MM.1S (cell line): ENCODE data around the gene SEPTIN5.

Experiments used
- DNase-seq: peaks from one replicate; pipeline ENCODE4 v3.0.0-alpha.2; 2015
- H2AFZ ChIP-seq: fragments of 300-600 bp; sonication (generic); 2 replicates; pipeline ENCODE4 v1.6.0; 2016; ENCODE audit warnings: antibody characterized with exemption, low read length
- H3F3A ChIP-seq: fragments of 300-600 bp; sonication (generic); 2 replicates; pipeline ENCODE4 v1.6.1; 2016; ENCODE audit warnings: mild to moderate bottlenecking, antibody characterized with exemption, low read length, moderate library complexity, mixed read lengths; ENCODE audit not compliant: insufficient read depth
- H3K27ac ChIP-seq: fragments of 300-600 bp; sonication (generic); 2 replicates; pipeline ENCODE4 v1.5.1; 2016; ENCODE audit warnings: mild to moderate bottlenecking, low read length
- H3K27me3 ChIP-seq: fragments of 300-600 bp; sonication (generic); replicated peaks from 2 replicates; pipeline ENCODE4 v1.6.0; 2016; ENCODE audit warnings: low read length; ENCODE audit not compliant: insufficient read depth
- H3K36me3 ChIP-seq: fragments of 300-600 bp; sonication (generic); replicated peaks from 2 replicates; pipeline ENCODE4 v1.6.1; 2016; ENCODE audit warnings: mild to moderate bottlenecking, low read length, mixed read lengths; ENCODE audit not compliant: insufficient read depth
- H3K4me1 ChIP-seq: fragments of 300-600 bp; sonication (generic); 2 replicates; pipeline ENCODE4 v1.6.1; 2016; ENCODE audit warnings: low read length, mixed read lengths
- H3K4me2 ChIP-seq: fragments of 300-600 bp; sonication (generic); 2 replicates; pipeline ENCODE4 v1.6.0; 2016; ENCODE audit warnings: low read depth, low read length
- H3K4me3 ChIP-seq: fragments of 300-600 bp; sonication (generic); 2 replicates; pipeline ENCODE4 v1.5.1; 2016; ENCODE audit warnings: low read length, mixed read lengths
- H3K79me2 ChIP-seq: fragments of 300-600 bp; sonication (generic); 2 replicates; pipeline ENCODE4 v1.6.1; 2016; ENCODE audit warnings: mixed run types, low read length, mixed read lengths
- H3K9ac ChIP-seq: fragments of 300-600 bp; sonication (generic); 2 replicates; pipeline ENCODE4 v1.6.1; 2016; ENCODE audit warnings: low read length, mixed read lengths
- H3K9me2 ChIP-seq: fragments of 300-600 bp; sonication (generic); replicated peaks from 2 replicates; pipeline ENCODE4 v1.6.1; 2016; ENCODE audit warnings: mild to moderate bottlenecking, low read length, mixed read lengths; ENCODE audit not compliant: insufficient read depth
- H3K9me3 ChIP-seq: fragments of 300-600 bp; sonication (generic); replicated peaks from 2 replicates; pipeline ENCODE4 v1.6.1; 2016; ENCODE audit warnings: mild to moderate bottlenecking, low read length, mixed read lengths; ENCODE audit not compliant: insufficient read depth
- H4K20me1 ChIP-seq: fragments of 300-600 bp; sonication (generic); 2 replicates; pipeline ENCODE4 v1.6.1; 2016; ENCODE audit warnings: mild to moderate bottlenecking, low read length, moderate library complexity, mixed read lengths; ENCODE audit not compliant: insufficient read depth
- EZH2 ChIP-seq: fragments of 300-600 bp; sonication (generic); optimal IDR thresholded peaks from 2 replicates; pipeline ENCODE3; 2017; ENCODE audit warnings: low read depth, mild to moderate bottlenecking, antibody characterized with exemption, low read length, mixed read lengths
- EZH2phosphoT487 ChIP-seq: fragments of 300-600 bp; sonication (generic); IDR thresholded peaks from 2 replicates; pipeline ENCODE4 v1.6.1; 2018; ENCODE audit warnings: antibody characterized with exemption, low read length
- TF ChIP-seq, protein P1 (sequence below): fragments of 300-600 bp; sonication (generic); IDR thresholded peaks from 2 replicates; pipeline ENCODE4 v1.5.1; 2016; ENCODE audit warnings: antibody characterized with exemption, low read length, mixed read lengths

SEPTIN5 gene

GRCh38 chr22:19766511-19767426 lies 52.5 kb downstream of the SEPTIN5 start:
- no peak overlapping the region for H3K27ac ChIP-seq
- no peak overlapping the region for H2AFZ ChIP-seq
- peak overlapping the region; percentile 24; the same call in 1 of the 2 replicates for H3K4me2 ChIP-seq
- no peaks in the 10 kb centered on the region for H3K79me2 ChIP-seq
- H3F3A ChIP-seq: no peaks in the 10 kb centered on the region
- H3K27me3 ChIP-seq: peaks cover 93% of the 10 kb centered on the region
- H3K9ac ChIP-seq: no peak overlapping the region
- no peaks in the 10 kb centered on the region for H3K36me3 ChIP-seq
- no peaks in the 10 kb centered on the region for H3K9me3 ChIP-seq
- H4K20me1 ChIP-seq: no peaks in the 10 kb centered on the region
- no peak overlapping the region for H3K4me3 ChIP-seq
- TF ChIP-seq, protein P1, sequence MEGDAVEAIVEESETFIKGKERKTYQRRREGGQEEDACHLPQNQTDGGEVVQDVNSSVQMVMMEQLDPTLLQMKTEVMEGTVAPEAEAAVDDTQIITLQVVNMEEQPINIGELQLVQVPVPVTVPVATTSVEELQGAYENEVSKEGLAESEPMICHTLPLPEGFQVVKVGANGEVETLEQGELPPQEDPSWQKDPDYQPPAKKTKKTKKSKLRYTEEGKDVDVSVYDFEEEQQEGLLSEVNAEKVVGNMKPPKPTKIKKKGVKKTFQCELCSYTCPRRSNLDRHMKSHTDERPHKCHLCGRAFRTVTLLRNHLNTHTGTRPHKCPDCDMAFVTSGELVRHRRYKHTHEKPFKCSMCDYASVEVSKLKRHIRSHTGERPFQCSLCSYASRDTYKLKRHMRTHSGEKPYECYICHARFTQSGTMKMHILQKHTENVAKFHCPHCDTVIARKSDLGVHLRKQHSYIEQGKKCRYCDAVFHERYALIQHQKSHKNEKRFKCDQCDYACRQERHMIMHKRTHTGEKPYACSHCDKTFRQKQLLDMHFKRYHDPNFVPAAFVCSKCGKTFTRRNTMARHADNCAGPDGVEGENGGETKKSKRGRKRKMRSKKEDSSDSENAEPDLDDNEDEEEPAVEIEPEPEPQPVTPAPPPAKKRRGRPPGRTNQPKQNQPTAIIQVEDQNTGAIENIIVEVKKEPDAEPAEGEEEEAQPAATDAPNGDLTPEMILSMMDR: peak; percentile 24
- TF ChIP-seq EZH2phosphoT487: peak; percentile 59; the same call in 1 of the 2 replicates
- peak; percentile 96 for TF ChIP-seq EZH2
- peak; percentile 30 for DNase-seq
- H3K9me2 ChIP-seq: no peaks in the 10 kb centered on the region
- H3K4me1 ChIP-seq: no peaks in the 10 kb centered on the region

DNA sequence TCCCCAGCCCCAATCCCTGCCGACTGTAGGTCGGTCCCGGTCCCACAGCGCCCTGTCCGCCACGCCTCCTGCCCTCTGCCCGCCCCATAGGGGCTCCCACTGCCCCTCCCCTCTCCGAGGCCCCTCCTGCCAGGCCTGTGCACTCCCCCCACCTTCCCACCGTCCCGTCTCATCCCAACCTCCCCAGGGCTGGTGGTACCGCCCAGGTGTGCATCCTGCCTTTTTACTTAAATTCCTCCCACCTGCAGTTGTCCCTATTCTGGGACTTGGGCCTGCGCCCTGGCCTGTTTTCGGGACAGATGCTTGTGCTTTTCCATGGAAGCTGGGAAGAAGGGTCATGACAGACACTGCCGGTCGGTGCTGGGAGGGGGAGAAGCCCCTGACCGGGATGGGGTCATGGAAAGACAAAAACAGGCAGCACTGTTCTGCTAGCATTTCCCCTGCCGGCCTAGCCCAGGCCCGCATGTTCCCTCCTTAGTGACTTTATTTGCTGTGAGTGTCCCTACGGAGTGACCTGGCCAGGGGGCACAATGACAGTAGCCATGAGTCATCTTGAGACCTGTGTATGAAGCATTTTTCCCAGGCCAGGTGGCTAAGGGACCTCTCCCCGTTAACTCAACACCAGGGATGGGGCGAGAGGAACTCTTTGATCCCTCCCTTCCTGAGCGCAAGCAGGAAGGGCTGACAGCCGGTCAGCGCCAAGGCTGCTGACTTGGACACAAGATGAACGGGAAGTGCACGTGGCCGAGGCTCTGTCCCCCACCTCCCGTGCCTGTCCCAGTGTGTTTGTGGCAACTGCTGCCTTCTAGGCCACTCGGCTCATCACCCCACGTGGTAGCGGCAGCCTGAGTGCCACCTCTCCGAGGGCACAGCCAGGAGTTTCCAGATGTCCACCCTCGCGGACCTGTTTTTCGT lies 53.4 kb downstream of the SEPTIN5 start:
- Histone ChIP-seq H3K4me1 (no peaks in the 10 kb centered on the region), H4K20me1 (no peaks in the 10 kb centered on the region), H3K79me2 (no peaks in the 10 kb centered on the region), H2AFZ (no peak overlapping the region), H3K4me3 (no peak overlapping the region), H3K4me2 (peak overlapping the region; percentile 24; the same call in 1 of the 2 replicates), H3K27ac (no peak overlapping the region), H3F3A (no peaks in the 10 kb centered on the region), H3K9me2 (no peaks in the 10 kb centered on the region), H3K27me3 (peaks cover 93% of the 10 kb centered on the region), H3K36me3 (no peaks in the 10 kb centered on the region), H3K9me3 (no peaks in the 10 kb centered on the region), H3K9ac (no peak overlapping the region)
- TF ChIP-seq EZH2phosphoT487: no peak
- TF ChIP-seq, protein P1: no peak
- no peak for TF ChIP-seq EZH2
- no peak for DNase-seq

- H3K27ac ChIP-seq: no peak overlapping the region
- H2AFZ ChIP-seq: no peak overlapping the region
- H3K9me3 ChIP-seq: no peaks in the 10 kb centered on the region
- no peak for DNase-seq
- TF ChIP-seq EZH2 (no peak), EZH2phosphoT487 (no peak)
- peaks cover 91% of the 10 kb centered on the region for H3K27me3 ChIP-seq
- H3F3A ChIP-seq: no peaks in the 10 kb centered on the region
- no peak overlapping the region for H3K9ac ChIP-seq
- H4K20me1 ChIP-seq: no peaks in the 10 kb centered on the region
- H3K79me2 ChIP-seq: no peaks in the 10 kb centered on the region
- no peak overlapping the region for H3K4me2 ChIP-seq
- H3K9me2 ChIP-seq: no peaks in the 10 kb centered on the region
- H3K4me1 ChIP-seq: no peaks in the 10 kb centered on the region
- H3K4me3 ChIP-seq: no peak overlapping the region
- H3K36me3 ChIP-seq: no peaks in the 10 kb centered on the region
Measured at GRCh38 chr22:19769393-19769715, 55.1 kb downstream of the SEPTIN5 start.
